Spleen (tissue), 7 donors: ENCODE results near the gene PPM1H.

Experiments used
- POLR2A ChIP-seq, 3 donors: fragments of 450-650 bp; IDR thresholded peaks; one replicate each; pipeline ENCODE4 v1.5.1; 2017; ENCODE audit warnings: antibody characterized with exemption in 3 of 3, mild to moderate bottlenecking in 1 of 3
- TF ChIP-seq, protein P1 (sequence below), 11 experiments: fragments of 200-600 bp in 7 of 11; fragments of 450-650 bp in 4 of 11; sonication (generic) in 4 of 11; IDR thresholded peaks in 8 of 11; conservative IDR thresholded peaks in 3 of 11; 1 replicate in 7 of 11; 2 replicates in 4 of 11; pipeline versions ENCODE4 v1.4.0 to v1.8.0; 2016 to 2021; ENCODE audit warnings: antibody characterized with exemption in 11 of 11, inconsistent platforms in 4 of 11, mild to moderate bottlenecking in 1 of 11
- donor health status: DM: no; HTN: no; CAD: no; lungs with moderate emphysema.
- donor health status: DM: no; HTN: no; CAD: no.
- donor health status: DM: no; HTN: no; CAD: no.

DNA sequence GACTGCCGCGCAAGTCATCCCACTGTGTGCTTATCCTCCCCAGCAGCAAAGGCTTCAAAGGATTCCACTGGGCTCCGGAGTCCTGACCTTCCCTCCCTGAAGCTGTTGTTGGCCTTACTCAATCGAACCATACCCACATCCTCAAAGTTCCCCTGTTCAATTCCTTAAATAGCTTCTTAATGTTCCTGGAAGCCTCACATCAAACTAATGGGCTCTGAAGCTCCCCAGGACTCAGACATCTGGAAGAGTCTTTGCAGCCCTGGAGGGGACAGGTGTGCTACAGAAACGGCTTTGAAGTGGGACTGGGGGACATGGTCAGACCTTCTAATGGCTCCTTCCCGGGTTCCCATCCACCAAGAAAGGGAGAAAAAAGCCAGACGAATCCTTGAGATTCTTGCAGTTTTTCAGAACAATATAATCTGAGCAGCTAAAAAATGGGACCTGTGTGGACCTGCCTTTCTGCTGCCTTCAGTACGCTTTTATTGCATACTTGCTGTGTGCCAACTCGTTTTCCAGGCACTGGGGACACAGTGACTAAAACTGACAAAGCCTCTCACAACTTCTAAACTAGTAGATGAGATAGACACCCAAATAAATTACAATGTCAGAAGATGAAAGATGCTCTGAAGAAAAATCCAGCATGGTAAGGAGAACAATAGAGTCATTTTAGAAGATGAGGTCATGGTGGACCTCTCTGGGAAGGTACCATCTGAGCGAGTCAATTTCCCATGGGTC lies 263.8 kb downstream of the PPM1H start:
- no peak for TF ChIP-seq POLR2A (IDR thresholded peaks at IDR 0.05)
- TF ChIP-seq, protein P1, sequence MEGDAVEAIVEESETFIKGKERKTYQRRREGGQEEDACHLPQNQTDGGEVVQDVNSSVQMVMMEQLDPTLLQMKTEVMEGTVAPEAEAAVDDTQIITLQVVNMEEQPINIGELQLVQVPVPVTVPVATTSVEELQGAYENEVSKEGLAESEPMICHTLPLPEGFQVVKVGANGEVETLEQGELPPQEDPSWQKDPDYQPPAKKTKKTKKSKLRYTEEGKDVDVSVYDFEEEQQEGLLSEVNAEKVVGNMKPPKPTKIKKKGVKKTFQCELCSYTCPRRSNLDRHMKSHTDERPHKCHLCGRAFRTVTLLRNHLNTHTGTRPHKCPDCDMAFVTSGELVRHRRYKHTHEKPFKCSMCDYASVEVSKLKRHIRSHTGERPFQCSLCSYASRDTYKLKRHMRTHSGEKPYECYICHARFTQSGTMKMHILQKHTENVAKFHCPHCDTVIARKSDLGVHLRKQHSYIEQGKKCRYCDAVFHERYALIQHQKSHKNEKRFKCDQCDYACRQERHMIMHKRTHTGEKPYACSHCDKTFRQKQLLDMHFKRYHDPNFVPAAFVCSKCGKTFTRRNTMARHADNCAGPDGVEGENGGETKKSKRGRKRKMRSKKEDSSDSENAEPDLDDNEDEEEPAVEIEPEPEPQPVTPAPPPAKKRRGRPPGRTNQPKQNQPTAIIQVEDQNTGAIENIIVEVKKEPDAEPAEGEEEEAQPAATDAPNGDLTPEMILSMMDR (IDR thresholded peaks at IDR 0.05 in 8 of 11, conservative IDR thresholded peaks at IDR 0.05 in 3 of 11): no peak
